H1 (cell line): ENCODE data around the gene ZNF746. TPM values are rescaled to one million over a fixed set of nuclear protein-coding genes. Genes with fewer than 3 reads are reported as not detected.

ENCODE experiments used
- CTCF ChIA-PET: fragments of 300-600 bp; sonication (Branson Sonifier 250); formaldehyde crosslinking; loops from one replicate; lab custom pipeline; 2021; ENCODE audit not compliant: partially characterized antibody; lab: Charles Lee
- POLR2A ChIA-PET: fragments of 300-600 bp; sonication (Branson Sonifier 250); formaldehyde crosslinking; loops from one replicate; lab custom pipeline; 2021; ENCODE audit warnings: inconsistent platforms; ENCODE audit not compliant: partially characterized antibody; lab: Charles Lee
- DNase-seq, 2 experiments: peaks; one replicate each; pipeline versions ENCODE4 v3.0.0 to v3.0.0-alpha.2; 2010 to 2022; ENCODE audit warnings: low spot score in 2 of 2, low read depth in 1 of 2, mixed read lengths in 1 of 2
- FAIRE-seq: peaks from 2 replicates; lab custom pipeline; 2011; peaks lifted over from hg19 to GRCh38; lab: Jason Lieb, UNC
- H2AFZ ChIP-seq: 2 replicates; pipeline ENCODE4 v1.8.1; 2012; ENCODE audit warnings: low read length, inconsistent platforms
- H2AK5ac ChIP-seq: 2 replicates; pipeline ENCODE4 v1.6.1; 2013; ENCODE audit warnings: low read depth, low read length
- H2BK120ac ChIP-seq: replicated peaks from 2 replicates; pipeline ENCODE3; 2013; ENCODE audit warnings: low read depth, low read length, inconsistent platforms
- H2BK12ac ChIP-seq: 2 replicates; pipeline ENCODE4 v1.6.1; 2013; ENCODE audit warnings: low read depth, low read length
- H2BK15ac ChIP-seq: 2 replicates; pipeline ENCODE4 v1.6.1; 2013; ENCODE audit warnings: low read length
- H2BK20ac ChIP-seq: 2 replicates; pipeline ENCODE4 v1.6.1; 2013; ENCODE audit warnings: low read length
- H2BK5ac ChIP-seq: 2 replicates; pipeline ENCODE4 v1.6.1; 2013; ENCODE audit warnings: low read depth, low read length
- H3K14ac ChIP-seq: 2 replicates; pipeline ENCODE4 v1.6.1; 2013; ENCODE audit warnings: inconsistent platforms; ENCODE audit not compliant: insufficient read length
- H3K18ac ChIP-seq: 2 replicates; pipeline ENCODE4 v1.6.1; 2013; ENCODE audit warnings: low read length; ENCODE audit errors: extremely low read depth
- H3K23ac ChIP-seq: 2 replicates; pipeline ENCODE4 v1.6.1; 2013; ENCODE audit warnings: inconsistent platforms; ENCODE audit not compliant: insufficient read length
- H3K23me2 ChIP-seq: 2 replicates; pipeline ENCODE4 v1.6.1; 2013; ENCODE audit warnings: low read depth, low read length
- H3K27ac ChIP-seq: 2 replicates; pipeline ENCODE4 v1.6.1; 2011; ENCODE audit warnings: low read depth, low read length, inconsistent platforms
- H3K27me3 ChIP-seq, 4 experiments: replicated peaks in 1 of 4; 1 replicate in 1 of 4; 2 replicates in 3 of 4; pipeline versions ENCODE4 v1.6.1 to v1.8.1; 2011 to 2013; ENCODE audit warnings: low read length in 3 of 4, mild to moderate bottlenecking in 3 of 4, inconsistent platforms in 2 of 4, mixed read lengths in 2 of 4, moderate library complexity in 1 of 4; ENCODE audit not compliant: control insufficient read depth in 3 of 4, insufficient read depth in 3 of 4; ENCODE audit errors: extremely low read depth in 1 of 4
- H3K36me3 ChIP-seq, 4 experiments: 2 replicates each; pipeline versions ENCODE4 v1.6.1 to v1.8.1; 2011 to 2013; ENCODE audit warnings: mild to moderate bottlenecking in 4 of 4, low read length in 3 of 4, moderate library complexity in 2 of 4, control low read depth in 1 of 4, inconsistent platforms in 1 of 4; ENCODE audit not compliant: insufficient read depth in 4 of 4, control insufficient read depth in 2 of 4
- H3K4ac ChIP-seq: replicated peaks from 2 replicates; pipeline ENCODE3; 2013; ENCODE audit warnings: low read length, low read depth, mixed read lengths, inconsistent platforms; ENCODE audit not compliant: insufficient read length
- H3K4me1 ChIP-seq, 4 experiments: replicated peaks in 1 of 4; 1 replicate in 1 of 4; 2 replicates in 3 of 4; pipeline versions ENCODE4 v1.6.1 to v1.8.1; 2011 to 2013; ENCODE audit warnings: low read length in 3 of 4, inconsistent platforms in 2 of 4, mixed read lengths in 1 of 4; ENCODE audit not compliant: insufficient read depth in 4 of 4, control insufficient read depth in 3 of 4
- H3K4me2 ChIP-seq, 2 experiments: 2 replicates each; pipeline versions ENCODE4 v1.6.1 to v1.8.1; 2011 to 2013; ENCODE audit warnings: low read depth in 2 of 2, low read length in 2 of 2, control low read depth in 1 of 2, inconsistent platforms in 1 of 2, mild to moderate bottlenecking in 1 of 2; ENCODE audit not compliant: insufficient read depth in 1 of 2
- H3K4me3 ChIP-seq, 4 experiments: fragments of 200-600, 300-600 bp in 1 of 4; sonication (generic), shearing (Covaris generic), sonication (Bioruptor Twin) in 1 of 4; 2 replicates each; pipeline versions ENCODE4 v1.5.1 to v1.8.1; 2011 to 2016; ENCODE audit warnings: low read length in 4 of 4, low read depth in 3 of 4, control low read depth in 2 of 4, inconsistent platforms in 2 of 4, mild to moderate bottlenecking in 2 of 4, mixed read lengths in 1 of 4, moderate library complexity in 1 of 4; ENCODE audit not compliant: insufficient read depth in 2 of 4; ENCODE audit errors: extremely low read depth in 1 of 4
- H3K56ac ChIP-seq: replicated peaks from 2 replicates; pipeline ENCODE3; 2013; ENCODE audit warnings: low read depth, mild to moderate bottlenecking, mixed read lengths, low read length, inconsistent platforms; ENCODE audit not compliant: insufficient read length
- H3K79me1 ChIP-seq: 2 replicates; pipeline ENCODE4 v1.6.1; 2013; ENCODE audit warnings: low read depth, low read length, control low read depth
- H3K79me2 ChIP-seq, 2 experiments: 2 replicates each; pipeline versions ENCODE4 v1.6.1 to v1.8.1; 2012 to 2013; ENCODE audit warnings: low read length in 2 of 2, mild to moderate bottlenecking in 2 of 2, inconsistent platforms in 1 of 2; ENCODE audit not compliant: insufficient read depth in 2 of 2, control insufficient read depth in 1 of 2
- H3K9ac ChIP-seq, 4 experiments: replicated peaks in 1 of 4; 1 replicate in 1 of 4; 2 replicates in 3 of 4; pipeline versions ENCODE4 v1.6.1 to v1.8.1; 2011 to 2013; ENCODE audit warnings: low read depth in 3 of 4, low read length in 3 of 4, control low read depth in 2 of 4, mild to moderate bottlenecking in 2 of 4, moderate library complexity in 2 of 4, inconsistent platforms in 1 of 4; ENCODE audit errors: extremely low read depth in 1 of 4
- H3K9me3 ChIP-seq, 2 experiments: 2 replicates each; pipeline versions ENCODE4 v1.6.1 to v1.8.1; 2012 to 2013; ENCODE audit warnings: mild to moderate bottlenecking in 2 of 2, moderate library complexity in 2 of 2, control low read depth in 1 of 2, inconsistent platforms in 1 of 2, low read depth in 1 of 2, low read length in 1 of 2, mixed read lengths in 1 of 2; ENCODE audit not compliant: insufficient read depth in 2 of 2
- H4K20me1 ChIP-seq, 2 experiments: replicated peaks in 1 of 2; 2 replicates each; pipeline versions ENCODE3 to v1.8.1; 2011 to 2013; ENCODE audit warnings: inconsistent platforms in 2 of 2, low read length in 2 of 2, mild to moderate bottlenecking in 1 of 2; ENCODE audit not compliant: insufficient read depth in 2 of 2, control insufficient read depth in 1 of 2
- H4K5ac ChIP-seq: 2 replicates; pipeline ENCODE4 v1.6.1; 2013; ENCODE audit warnings: low read length, low read depth, mixed read lengths, inconsistent platforms; ENCODE audit not compliant: insufficient read length
- H4K8ac ChIP-seq: 2 replicates; pipeline ENCODE4 v1.8.0; 2013; ENCODE audit warnings: mild to moderate bottlenecking, moderate library complexity, low read length, inconsistent platforms; ENCODE audit not compliant: insufficient read depth; ENCODE audit errors: extremely low read depth
- H4K91ac ChIP-seq: replicated peaks from 2 replicates; pipeline ENCODE3; 2013; ENCODE audit warnings: low read length, mixed read lengths, inconsistent platforms; ENCODE audit not compliant: insufficient read length
- CBX5 ChIP-seq: fragments of 300-800, 300-1000 bp; sonication (generic); IDR thresholded peaks from 2 replicates; pipeline ENCODE4 v1.7.1; 2016; ENCODE audit warnings: antibody characterized with exemption, low read length, low read depth
- CBX8 ChIP-seq: fragments of 300-800, 300-1000 bp; sonication (generic); IDR thresholded peaks from 2 replicates; pipeline ENCODE4 v1.7.1; 2016; ENCODE audit warnings: low read depth, low read length, borderline replicate concordance
- EZH2 ChIP-seq: fragments of 200-600 bp; sonication (generic); IDR thresholded peaks from 2 replicates; pipeline ENCODE4 v1.7.1; 2012; ENCODE audit warnings: low read depth, mild to moderate bottlenecking, moderate library complexity, low read length, inconsistent platforms; ENCODE audit not compliant: severe bottlenecking
- FOSL1 ChIP-seq: IDR thresholded peaks from 2 replicates; pipeline ENCODE4 v1.6.1; 2011; ENCODE audit warnings: mild to moderate bottlenecking, low read depth, low read length, moderate library complexity; ENCODE audit not compliant: insufficient read depth
- KDM4A ChIP-seq: IDR thresholded peaks from one replicate; pipeline ENCODE4 v1.7.1; 2012; ENCODE audit warnings: low read depth, mild to moderate bottlenecking, moderate library complexity, low read length, inconsistent platforms; ENCODE audit not compliant: severe bottlenecking
- POLR2AphosphoS5 ChIP-seq: IDR thresholded peaks from 2 replicates; pipeline ENCODE4 v1.6.1; 2011; ENCODE audit warnings: low read depth, low read length
- RFX5 ChIP-seq: IDR thresholded peaks from 2 replicates; pipeline ENCODE4 v1.6.1; 2011; ENCODE audit warnings: low read depth, low read length, improper control_type of control experiment, borderline replicate concordance
- RXRA ChIP-seq: IDR thresholded peaks from 2 replicates; pipeline ENCODE4 v1.6.1; 2011; ENCODE audit warnings: low read depth, mild to moderate bottlenecking, low read length, moderate library complexity; ENCODE audit not compliant: insufficient read depth
- SIN3A ChIP-seq, 2 experiments: IDR thresholded peaks in 1 of 2; conservative IDR thresholded peaks in 1 of 2; 2 replicates each; pipeline ENCODE4 v1.6.1; 2011 to 2012; ENCODE audit warnings: low read length in 2 of 2, improper control_type of control experiment in 1 of 2, low read depth in 1 of 2, mild to moderate bottlenecking in 1 of 2
- SP2 ChIP-seq: IDR thresholded peaks from 2 replicates; pipeline ENCODE4 v1.6.1; 2012; ENCODE audit warnings: mild to moderate bottlenecking, low read length, inconsistent platforms
- TAF7 ChIP-seq: optimal IDR thresholded peaks from 2 replicates; pipeline ENCODE3; 2011; ENCODE audit warnings: low read depth, mild to moderate bottlenecking, inconsistent platforms, low read length, moderate library complexity, borderline replicate concordance
- USF2 ChIP-seq: IDR thresholded peaks from 2 replicates; pipeline ENCODE4 v1.6.1; 2011; ENCODE audit warnings: low read length, improper control_type of control experiment
- WGBS, 2 experiments: shearing (Covaris generic) in 1 of 2; methylation state at CpG; one replicate each; pipeline versions ENCODE4 v1.1.6 to v1.1.7; 2013 to 2015; ENCODE audit warnings: low lambda C conversion rate in 2 of 2, mixed read lengths in 2 of 2, inconsistent platforms in 1 of 2, low coverage in 1 of 2, missing lambda C conversion rate in 1 of 2; ENCODE audit not compliant: insufficient replicate concordance in 2 of 2, insufficient coverage in 1 of 2, insufficient read length in 1 of 2; ENCODE audit errors: extremely low coverage in 1 of 2, missing lambda C conversion rate in 1 of 2; 5-methylcytosine and 5-hydroxymethylcytosine counted together
- polyA plus RNA-seq, 7 experiments: library from polyadenylated mRNA; depleted of rRNA in 3 of 7; stranded (reverse) in 5 of 7; unstranded in 2 of 7; fragments of >200 nt in 5 of 7; fragments of 200-250 nt in 2 of 7; gene quantifications; 1 replicate in 5 of 7; 2 replicates in 1 of 7; 4 replicates in 1 of 7; pipeline versions ENCODE4 v1.2.1 to v1.2.3, GENCODE V29; 2011 to 2013; ENCODE audit warnings: missing spikeins in 2 of 7, mixed read lengths in 2 of 7
- total RNA-seq: library from RNA; stranded (reverse); fragmentation: NEBNext Ultra II Directional; extraction: Animal tissue kit (Norgen Biotek cat#: 25700); gene quantifications from 2 replicates; pipeline ENCODE4 v1.2.1, GENCODE V29; 2021

The ZNF746 gene
- total and polyA plus RNA-seq, 2 of the 8 experiments (the other 6 are each of a cell fraction or from before 2014, with no cell fraction given): 7.5 to 15.6 TPM

DNA sequence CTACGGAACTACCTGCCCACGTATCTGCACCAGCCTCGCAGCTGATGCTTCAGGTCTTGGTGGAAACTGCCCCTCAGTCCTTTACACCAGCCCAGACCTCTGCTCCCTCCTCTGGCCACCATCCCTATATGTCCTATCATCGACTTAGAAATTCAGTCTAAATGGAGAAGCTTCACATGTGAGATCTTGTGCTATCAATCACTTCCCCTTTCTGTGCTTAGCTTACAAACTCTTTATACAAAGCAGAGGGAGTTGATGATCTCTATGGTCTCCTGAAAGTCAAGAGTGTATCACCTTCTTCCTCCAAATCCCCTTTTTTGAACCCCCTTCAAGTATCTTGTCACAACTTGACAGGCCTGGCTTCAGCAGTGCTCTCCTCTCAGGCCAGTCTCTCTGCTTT is 67.4 kb downstream of the ZNF746 start:
- Histone ChIP-seq H3K4me2 (no peak overlapping the region), H4K20me1 (peaks cover 0 to 2% of the 10 kb centered on the region in 2 experiments), H3K23me2 (no peaks in the 10 kb centered on the region), H3K36me3 (peaks cover 0 to 12% (median 0%) of the 10 kb centered on the region in 4 experiments; a peak in 3 of 8 replicates), H2BK15ac (no peak overlapping the region), H2AK5ac (no peak overlapping the region), H2AFZ (no peak overlapping the region), H4K5ac (no peak overlapping the region), H3K27ac (no peak overlapping the region), H3K4ac (no peak overlapping the region), H4K91ac (no peak overlapping the region), H3K9me3 (no peaks in the 10 kb centered on the region), H2BK20ac (no peak overlapping the region), H2BK120ac (no peak overlapping the region), H3K4me3 (no peak overlapping the region), H3K14ac (no peak overlapping the region), H3K4me1 (no peaks in the 10 kb centered on the region), H3K79me2 (no peaks in the 10 kb centered on the region), H3K56ac (no peak overlapping the region), H2BK12ac (no peak overlapping the region), H3K27me3 (no peaks in the 10 kb centered on the region), H3K9ac (no peak overlapping the region), H3K18ac (no peak overlapping the region), H3K79me1 (no peaks in the 10 kb centered on the region), H2BK5ac (no peak overlapping the region), H4K8ac (no peak overlapping the region), H3K23ac (no peak overlapping the region)
- FAIRE-seq (no peak), DNase-seq (no peak)
- POLR2A ChIA-PET: interaction anchor here (0.5 to 1.5 kb wide), 3 partner anchors 11 to 112 kb away, joined by 3 to 6 read pairs (median 3); no protein-coding TSS in a partner anchor
- CTCF ChIA-PET: interaction anchor here (0.9 to 2.7 kb wide), 10 partner anchors 9 to 169 kb away, joined by 3 to 9 read pairs (median 4); partner anchors contain the start of gene ZNF777
- 87% methylated on average over 4 of the region's 4 CpGs; no CpG with 5 or more reads in 1 of the 2 experiments for WGBS, 2 experiments
- no peak for TF ChIP-seq EZH2
- TF ChIP-seq RFX5: no peak
- TF ChIP-seq USF2: no peak
- no peak for TF ChIP-seq CBX5
- TF ChIP-seq POLR2AphosphoS5: no peak
- no peak for TF ChIP-seq KDM4A
- no peak for TF ChIP-seq TAF7
- TF ChIP-seq SP2: no peak
- no peak for TF ChIP-seq CBX8
- no peak for TF ChIP-seq FOSL1
- TF ChIP-seq RXRA: no peak
- no peak for TF ChIP-seq SIN3A (conservative IDR thresholded peaks at IDR 0.05 in 1 of 2, IDR thresholded peaks at IDR 0.05 in 1 of 2; ENCODE audit: low read depth in 1 of 2, low read length in 2 of 2)
